Stimulated activated CD8-positive, alpha-beta memory T cell treated with anti-CD3 and anti-CD28 coated beads, Interleukin-12 subunit alpha, Interleukin-12 subunit beta, amount 100 ng/mL, for 4 hours (primary cell): ENCODE measurements around the gene OPRL1.
"Not testable (repeated sequence)": the region's sequence is repeated elsewhere in the genome, so short reads cannot be mapped to it uniquely, and the experiment has no call there.

ENCODE experiments used
- DNase-seq: peaks from one replicate; pipeline ENCODE4 v3.0.0-alpha.2; 2020; ENCODE audit warnings: low read depth

The OPRL1 gene

DNA sequence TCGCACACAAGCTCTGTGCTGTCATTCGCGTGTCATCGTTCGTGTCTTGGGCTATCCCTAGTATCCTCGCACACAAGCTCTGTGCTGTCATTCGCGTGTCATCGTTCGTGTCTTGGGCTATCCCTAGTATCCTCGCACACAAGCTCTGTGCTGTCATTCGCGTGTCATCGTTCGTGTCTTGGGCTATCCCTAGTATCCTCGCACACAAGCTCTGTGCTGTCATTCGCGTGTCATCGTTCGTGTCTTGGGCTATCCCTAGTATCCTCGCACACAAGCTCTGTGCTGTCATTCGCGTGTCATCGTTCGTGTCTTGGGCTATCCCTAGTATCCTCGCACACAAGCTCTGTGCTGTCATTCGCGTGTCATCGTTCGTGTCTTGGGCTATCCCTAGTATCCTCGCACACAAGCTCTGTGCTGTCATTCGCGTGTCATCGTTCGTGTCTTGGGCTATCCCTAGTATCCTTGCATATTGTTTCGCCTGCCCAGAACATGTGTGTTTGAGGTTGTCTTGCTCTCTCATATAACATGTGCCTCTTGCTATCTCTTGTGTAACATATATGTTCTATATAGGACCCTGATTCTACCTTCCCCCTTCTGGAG is 7.4 kb downstream of the OPRL1 start:
- not testable (repeated sequence) for DNase-seq

DNA sequence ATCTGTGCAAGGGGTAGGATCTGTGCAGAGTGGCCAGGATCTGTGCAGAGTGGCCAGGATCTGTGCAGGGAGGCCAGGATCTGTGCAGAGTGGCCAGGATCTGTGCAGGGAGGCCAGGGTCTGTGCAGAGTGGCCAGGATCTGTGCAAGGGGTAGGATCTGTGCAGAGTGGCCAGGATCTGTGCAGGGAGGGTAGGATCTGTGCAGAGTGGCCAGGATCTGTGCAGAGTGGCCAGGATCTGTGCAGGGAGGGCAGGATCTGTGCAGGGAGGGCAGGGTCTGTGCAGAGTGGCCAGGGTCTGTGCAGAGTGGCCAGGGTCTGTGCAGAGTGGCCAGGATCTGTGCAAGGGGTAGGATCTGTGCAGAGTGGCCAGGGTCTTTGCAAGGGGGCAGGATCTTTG is 8.7 kb downstream of the OPRL1 start:
- not testable (repeated sequence) for DNase-seq

DNA sequence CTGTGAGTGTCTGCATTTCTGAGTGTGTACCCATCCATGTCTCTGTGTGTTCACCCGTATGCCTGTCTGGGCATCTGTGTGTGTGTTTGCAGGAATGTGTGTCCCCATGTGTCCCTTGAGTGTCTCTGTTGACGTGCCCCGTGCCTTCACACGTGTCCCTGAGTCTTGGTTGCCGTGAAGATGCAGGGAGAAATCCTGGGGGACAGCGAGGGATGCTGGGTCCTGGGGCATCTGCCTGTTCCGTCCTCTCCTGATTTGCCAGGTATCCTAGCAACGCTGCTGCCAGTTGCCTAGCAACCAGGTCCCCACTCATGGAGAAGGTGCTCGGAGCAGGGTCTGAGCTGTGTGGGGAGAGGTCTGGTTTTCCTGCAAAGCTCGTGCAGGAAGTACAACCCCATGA is 10.3 kb downstream of the OPRL1 start:
- no peak for DNase-seq

DNA sequence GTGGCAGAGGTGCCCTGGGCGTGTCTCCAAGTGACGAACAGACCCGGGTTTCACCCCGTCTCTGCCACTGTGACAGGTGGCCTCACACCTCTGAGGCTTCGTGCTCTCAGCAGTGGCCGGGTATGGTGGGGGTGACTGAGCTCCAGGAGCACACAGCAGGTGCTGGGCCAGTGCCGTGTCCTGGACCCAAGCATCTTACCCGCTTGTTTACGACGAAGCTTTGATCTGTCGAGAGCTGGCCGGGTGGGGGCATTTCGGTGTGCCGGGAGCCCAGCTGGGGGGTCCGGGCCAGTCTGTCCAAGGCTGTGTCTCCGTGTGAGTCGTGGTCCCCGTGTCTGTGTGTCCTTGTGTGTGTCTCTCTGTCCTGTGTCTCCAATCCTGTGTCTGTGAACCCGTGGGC is 11.5 kb downstream of the OPRL1 start:
- DNase-seq: no peak

DNA sequence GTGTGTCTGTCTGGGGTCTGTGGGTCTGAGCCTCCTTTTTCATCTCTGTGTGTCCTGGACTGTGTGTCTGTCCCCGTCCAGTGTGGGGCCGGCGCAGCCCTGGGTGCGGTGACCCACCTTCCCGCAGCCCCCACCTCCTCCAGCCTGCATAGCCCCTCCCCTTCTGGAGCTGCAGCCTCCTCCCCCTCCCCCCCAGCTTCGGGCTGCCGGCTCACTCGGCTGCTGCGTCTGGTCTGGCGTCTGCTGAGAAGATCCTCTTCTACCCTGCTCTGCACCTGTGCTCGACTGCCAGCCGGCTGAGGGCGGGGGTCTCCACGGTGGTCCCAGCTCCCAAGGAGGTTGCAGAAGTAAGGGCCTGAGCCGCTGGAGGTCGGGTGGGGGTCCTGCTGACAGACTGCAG is 11.9 kb downstream of the OPRL1 start:
- no peak for DNase-seq

DNA sequence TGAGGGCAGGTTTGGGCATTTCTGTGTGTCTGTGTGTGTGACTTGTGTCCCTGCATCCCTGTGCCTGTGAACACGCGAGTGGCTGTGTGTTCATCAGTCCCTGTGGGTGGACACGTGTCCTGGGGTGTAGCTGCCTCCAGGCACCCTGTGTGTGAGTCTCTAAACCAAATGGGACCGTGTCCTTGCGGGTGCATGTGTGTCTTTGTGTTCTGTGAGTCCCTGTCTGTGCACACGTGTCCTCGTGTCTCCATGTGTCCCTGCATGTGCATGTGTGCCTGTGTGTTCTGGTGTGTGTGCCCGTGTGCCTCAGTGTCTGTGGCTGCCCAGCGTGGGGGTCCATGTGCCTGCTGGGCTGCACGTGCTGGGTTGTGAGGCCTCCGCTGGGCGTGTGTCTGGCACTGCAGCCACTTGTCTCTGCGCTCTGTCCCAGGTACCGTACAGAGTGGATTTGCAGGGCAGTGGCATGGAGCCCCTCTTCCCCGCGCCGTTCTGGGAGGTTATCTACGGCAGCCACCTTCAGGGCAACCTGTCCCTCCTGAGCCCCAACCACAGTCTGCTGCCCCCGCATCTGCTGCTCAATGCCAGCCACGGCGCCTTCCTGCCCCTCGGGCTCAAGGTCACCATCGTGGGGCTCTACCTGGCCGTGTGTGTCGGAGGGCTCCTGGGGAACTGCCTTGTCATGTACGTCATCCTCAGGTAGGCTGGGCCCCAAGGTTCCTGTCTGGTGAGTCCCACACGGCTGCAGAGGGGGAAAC is 12.6 kb downstream of the OPRL1 start:
- DNase-seq: no peak

DNA sequence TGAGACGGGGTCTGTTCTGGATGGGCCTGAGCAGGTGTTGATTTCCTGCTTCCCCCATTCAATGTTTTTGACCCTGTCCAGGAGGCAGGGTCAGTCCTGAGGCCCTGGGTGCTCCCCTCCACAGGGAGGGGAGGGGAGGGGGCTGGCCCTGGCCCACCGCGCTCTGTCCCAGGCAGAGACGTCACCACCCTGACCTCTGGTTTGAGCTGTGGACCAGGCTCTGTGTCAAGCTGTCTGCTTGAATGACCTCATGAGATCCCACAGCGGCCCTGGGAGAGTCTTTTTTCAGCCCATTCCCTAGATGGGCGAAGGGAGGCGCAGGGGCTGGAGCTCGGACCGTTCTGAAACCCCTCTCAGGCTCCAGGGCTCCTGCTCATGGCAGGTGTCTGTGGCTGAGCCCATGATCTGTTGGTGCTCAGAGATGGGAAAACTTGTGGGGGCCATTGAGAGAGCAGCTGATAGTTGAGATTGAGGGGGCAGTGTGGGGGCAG is 13.2 kb downstream of the OPRL1 start:
- DNase-seq: no peak

DNA sequence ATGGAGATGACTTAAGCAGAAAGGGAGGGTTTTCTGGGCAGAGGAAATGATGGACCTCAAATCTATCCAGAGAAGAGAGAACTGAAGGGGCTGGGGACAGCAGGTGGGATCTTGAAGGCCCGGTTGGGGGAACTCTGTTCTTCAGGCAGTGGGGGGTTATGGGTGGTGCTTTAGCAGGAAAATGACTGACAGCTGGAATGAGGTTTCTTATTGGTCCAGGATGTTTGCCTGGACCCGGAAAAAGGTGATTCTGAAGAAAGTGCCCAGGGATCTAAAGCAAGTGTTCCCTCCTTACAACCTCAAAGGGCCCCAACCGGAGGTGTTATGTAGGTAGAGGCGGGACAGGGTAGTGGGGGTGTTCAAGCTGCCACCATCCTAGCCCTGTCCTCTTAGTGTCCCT is 15.6 kb downstream of the OPRL1 start:
- no peak for DNase-seq

DNA sequence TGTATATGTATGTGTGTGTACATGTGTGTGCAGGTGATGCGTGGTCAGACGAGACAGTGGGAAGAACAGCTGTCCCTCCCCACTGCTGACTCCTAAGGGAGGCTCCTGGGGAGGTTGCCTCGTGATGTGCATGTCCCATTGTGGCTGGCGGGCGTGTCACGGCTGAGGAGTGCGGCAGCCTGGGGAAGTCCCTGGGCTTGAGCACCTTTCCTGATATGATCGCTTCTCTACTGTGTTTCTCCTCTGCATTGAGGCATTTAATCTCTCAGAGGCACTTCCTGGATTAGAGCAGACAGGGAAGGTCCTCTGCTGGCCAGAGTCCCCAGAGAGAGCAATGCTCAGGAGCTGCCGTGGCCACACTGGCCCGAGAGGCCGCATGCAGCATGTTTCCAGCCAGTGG is 16.0 kb downstream of the OPRL1 start:
- DNase-seq: no peak

DNA sequence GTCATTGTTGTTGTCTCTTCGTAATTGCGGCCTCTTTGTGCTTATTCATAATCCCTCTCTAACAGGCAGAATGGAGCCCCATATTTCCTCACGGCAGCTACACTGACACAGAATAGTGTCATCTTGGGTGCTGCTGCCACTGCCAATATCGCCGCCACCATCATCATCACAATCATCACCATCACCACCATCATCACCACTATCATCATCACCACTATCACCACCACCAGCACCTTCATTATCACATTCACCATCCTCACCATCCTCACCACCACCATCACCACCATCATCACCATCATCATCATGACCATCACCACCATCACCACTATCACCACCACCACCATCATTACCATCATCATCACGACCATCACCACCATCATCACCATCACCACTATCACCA is 16.7 kb downstream of the OPRL1 start:
- DNase-seq: no peak

DNA sequence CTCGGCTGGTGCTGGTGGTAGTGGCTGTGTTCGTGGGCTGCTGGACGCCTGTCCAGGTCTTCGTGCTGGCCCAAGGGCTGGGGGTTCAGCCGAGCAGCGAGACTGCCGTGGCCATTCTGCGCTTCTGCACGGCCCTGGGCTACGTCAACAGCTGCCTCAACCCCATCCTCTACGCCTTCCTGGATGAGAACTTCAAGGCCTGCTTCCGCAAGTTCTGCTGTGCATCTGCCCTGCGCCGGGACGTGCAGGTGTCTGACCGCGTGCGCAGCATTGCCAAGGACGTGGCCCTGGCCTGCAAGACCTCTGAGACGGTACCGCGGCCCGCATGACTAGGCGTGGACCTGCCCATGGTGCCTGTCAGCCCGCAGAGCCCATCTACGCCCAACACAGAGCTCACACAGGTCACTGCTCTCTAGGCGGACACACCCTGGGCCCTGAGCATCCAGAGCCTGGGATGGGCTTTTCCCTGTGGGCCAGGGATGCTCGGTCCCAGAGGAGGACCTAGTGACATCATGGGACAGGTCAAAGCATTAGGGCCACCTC is 18.7 kb downstream of the OPRL1 start:
- DNase-seq: no peak

DNA sequence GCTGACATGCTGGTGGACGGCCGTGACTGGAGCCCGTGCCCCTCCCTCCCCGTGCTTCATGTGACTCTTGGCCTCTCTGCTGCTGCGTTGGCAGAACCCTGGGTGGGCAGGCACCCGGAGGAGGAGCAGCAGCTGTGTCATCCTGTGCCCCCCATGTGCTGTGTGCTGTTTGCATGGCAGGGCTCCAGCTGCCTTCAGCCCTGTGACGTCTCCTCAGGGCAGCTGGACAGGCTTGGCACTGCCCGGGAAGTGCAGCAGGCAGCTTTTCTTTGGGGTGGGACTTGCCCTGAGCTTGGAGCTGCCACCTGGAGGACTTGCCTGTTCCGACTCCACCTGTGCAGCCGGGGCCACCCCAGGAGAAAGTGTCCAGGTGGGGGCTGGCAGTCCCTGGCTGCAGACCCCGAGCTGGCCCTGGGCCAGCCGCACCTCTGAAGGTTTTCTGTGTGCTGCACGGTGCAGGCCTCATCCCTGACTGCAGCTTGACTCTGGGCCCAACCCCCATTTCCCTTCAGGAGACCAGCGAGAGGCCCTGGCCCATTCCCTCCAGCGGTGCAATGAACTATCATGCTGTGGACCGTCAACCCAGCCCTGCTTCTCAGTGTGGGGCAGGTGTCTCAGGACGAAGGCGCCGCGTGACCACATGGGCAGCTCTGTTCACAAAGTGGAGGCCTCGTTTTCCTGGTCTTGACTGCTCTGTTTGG is 19.4 kb downstream of the OPRL1 start:
- no peak for DNase-seq

DNA sequence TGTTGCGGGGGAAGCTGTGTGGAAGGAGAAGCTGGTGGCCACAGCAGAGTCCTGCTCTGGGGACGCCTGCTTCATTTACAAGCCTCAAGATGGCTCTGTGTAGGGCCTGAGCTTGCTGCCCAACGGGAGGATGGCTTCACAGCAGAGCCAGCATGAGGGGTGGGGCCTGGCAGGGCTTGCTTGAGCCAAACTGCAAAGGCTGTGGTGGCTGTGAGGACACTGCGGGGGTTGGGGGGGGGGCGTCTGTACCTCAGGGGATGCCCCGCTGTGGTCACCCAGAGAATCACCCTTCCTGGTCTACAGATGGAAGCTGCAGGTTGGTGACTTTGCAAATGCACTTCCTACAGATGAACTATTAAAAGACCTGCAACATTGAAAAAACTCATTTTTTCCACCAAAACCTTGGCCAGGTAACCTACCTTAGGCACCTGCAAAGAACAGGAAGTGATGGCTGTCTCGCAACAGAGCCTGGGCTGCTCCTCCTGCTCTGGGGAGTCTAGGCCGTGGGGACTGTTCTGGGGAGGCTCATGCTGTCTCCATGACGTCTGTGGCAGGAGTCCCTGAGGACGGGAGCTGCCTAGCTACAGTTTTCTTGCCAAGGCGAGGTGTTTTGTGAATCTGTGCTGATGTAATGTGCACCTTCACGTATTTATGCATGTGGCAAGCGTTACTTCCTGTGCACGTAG is 20.1 kb downstream of the OPRL1 start:
- no peak for DNase-seq

DNA sequence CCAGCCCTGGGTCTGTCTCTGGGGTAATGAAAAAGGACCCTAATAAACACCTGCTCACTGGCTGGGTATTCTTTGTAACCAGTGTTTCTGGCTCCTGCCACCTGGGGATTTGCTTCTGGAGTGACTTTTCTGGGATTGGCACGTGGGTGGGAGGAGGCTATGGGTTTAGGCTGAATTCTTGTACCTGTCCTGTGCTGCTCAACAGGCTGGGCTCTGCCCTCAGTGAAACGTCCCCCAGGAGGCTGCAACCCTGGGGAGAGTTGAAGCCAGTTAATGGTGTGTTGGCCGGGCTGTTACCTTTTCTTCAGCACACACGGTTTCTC is 20.6 kb downstream of the OPRL1 start:
- no peak for DNase-seq

DNA sequence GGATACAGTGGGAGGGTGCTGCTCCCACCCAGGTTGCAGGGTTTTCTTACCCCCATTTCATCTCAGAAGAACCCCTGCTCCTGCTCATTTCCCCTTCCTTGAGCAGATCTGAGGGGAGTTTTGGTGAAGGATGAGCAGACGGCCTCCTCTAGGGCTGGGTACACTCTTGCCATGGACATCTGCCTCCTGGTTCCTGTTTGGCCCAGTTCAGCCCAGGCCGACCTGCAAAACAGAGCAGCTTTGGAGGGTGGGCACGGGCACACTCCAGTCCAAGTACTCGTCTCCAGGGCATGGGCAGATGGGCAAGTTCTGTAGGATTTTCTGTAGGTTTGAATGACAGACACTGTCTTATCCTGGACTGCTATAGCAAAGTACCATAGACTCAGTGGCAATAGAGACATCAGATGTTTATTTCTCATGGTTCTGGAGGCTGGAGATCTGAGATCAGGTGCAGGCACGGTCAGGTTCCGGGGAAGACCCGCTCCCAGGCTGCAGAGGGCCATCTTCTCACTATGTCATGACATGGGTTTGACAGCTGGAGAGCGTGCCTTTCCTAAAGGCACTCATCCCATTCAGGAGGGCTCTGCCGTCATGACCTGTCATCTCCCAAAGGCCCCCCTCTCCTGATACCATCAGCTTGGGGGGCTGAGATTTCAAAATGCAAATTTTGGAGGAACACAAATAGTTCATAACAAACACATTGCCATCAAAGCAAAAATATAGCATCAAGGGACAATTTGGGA is 21.2 kb downstream of the OPRL1 start:
- DNase-seq: no peak

DNA sequence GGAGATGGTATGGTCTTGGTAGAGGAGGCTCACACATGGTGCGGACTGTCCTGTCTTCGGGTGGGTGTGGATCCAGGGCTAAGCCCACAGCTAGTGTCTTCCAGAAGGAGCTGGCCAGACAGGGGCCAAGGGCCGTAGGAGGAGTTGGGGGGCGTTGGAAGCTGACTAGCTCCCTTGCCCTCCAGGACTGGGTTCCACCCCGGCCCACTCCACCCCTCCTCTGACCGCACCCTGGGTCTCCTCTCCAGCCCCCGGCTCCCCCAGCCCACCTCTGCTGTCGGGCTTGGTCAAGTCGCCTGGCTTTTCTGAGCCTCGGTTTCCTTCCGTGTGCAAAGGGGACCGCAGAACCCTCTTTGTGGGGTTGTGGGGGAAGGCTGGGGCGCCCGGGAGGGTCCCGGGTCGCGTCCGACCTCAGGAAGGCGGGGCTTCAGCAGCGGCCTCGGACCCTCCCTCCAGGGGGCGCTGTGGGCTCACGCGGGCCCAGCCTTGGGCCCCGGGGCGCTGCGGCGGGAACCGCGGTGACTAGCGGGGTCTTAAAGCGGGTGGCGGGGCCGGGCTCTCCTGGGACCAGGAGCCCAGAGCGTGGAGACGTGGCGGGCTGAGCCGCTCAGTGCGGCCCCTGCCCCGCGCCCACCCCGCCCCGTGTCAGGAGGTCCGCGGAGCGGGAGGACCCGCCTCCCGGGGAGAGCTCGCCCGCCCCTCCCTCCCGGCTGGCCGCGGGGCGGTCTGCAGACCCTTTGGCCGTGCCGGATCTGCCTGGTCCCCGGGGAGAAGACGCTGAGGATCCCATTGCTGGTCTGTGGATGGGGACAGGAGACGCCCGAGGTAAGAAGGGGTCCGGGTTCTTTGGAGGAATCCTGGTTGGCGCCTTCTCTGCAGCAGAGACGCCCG is 22.1 kb downstream of the OPRL1 start:
- no peak for DNase-seq

DNA sequence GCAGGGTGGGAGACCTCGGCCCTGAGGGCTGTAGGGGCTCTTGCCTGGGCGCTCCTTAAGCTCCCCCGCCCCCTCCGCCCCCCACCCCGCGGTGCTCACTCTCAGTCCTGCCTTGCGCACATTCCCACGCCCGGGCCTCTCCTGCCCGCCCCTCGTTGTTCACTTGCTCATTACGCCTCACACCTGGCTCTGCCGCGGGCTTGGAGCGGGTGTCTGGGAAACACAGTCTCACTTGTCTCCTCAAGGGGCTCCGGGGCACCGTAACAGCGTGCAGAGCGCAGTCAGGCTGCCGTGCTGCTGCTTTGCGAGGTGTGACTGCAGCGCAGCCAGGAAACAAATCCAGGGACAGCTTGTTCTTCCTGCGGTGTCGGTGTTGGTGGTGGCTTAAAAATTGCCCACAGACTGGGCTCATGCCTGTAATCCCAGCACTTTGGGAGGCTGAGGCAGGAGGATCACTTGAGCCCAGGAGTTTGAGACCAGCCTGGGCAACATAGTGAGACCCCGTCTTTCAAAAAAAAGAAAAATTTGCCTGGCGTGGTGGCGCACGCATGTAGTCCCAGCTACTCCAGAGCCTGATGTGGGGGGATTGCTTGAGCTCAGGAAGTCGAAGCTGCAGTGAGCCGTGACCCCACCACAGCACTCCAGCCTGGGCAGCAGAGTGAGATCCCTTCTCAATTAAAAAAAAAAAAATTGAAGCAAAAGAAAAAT is 22.9 kb downstream of the OPRL1 start:
- no peak for DNase-seq

DNA sequence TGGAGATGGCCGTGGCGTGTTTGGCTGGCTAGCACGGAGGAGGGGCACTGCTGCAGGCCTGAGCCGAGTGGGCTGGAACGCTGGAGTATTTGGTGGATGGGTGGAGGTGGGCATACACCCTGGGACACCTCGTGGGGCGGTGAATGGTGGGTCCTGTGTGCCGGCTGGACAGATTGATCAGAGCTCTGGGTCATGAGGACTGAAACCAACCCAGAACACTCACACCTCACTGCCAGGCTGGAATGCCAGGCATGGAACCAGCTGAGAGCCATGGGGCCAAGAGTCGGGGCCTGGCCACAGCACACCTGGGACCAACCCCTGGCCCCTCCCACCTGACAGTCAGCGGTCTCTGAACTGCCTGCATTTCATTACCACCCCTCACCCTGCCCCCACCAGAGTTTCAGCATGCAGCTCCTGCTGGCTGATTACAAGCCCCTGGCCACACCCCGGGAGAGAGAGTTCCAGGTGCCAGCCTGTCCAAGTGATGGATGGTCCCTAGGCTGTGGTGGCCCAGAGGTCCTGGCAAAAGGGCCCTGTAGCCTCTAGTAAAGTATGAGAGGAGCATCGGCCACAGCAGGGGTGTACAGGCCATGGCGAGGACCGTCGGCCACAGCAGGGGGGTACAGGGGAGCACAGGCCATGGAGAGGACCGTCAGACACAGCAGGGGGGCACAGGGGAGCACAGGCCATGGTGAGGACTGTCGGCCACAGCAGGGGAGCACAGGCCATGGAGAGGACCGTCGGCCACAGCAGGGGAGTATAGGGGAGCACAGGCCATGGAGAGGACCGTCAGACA is 24.2 kb downstream of the OPRL1 start:
- DNase-seq: no peak
